Measurements from ENCODE around the gene IL21R.

The IL21R gene

DNA sequence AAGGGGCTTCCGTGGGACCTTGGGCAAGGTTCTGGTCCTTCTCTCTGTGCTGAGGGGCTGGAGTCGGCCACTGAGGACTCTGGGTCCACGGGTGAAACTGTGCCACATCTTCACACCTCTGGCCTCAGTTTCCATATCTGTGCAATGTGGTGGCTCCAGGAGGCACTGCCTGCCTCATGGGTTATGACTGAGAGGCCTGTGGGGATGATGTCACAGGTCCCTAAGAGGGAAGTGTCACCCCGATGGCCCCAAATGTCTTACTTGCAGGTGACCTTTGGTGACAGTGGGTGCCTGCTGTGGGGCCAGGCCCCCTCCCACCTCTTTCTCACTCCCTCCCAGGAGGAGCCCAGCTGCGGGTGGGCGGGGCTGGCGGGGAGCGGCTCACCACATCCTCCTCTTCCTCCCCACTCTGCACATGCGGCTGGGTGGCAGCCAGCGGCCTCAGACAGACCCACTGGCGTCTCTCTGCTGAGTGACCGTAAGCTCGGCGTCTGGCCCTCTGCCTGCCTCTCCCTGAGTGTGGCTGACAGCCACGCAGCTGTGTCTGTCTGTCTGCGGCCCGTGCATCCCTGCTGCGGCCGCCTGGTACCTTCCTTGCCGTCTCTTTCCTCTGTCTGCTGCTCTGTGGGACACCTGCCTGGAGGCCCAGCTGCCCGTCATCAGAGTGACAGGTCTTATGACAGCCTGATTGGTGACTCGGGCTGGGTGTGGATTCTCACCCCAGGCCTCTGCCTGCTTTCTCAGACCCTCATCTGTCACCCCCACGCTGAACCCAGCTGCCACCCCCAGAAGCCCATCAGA is at the start of gene IL21R:
IL21R (plus strand) TSS at position 407 of the 801 bp plus-strand sequence. CDS start 27,898 bp downstream, outside the sequence.
- DNase-seq (ENCODE audit: low read depth): peak; percentile 5

DNA sequence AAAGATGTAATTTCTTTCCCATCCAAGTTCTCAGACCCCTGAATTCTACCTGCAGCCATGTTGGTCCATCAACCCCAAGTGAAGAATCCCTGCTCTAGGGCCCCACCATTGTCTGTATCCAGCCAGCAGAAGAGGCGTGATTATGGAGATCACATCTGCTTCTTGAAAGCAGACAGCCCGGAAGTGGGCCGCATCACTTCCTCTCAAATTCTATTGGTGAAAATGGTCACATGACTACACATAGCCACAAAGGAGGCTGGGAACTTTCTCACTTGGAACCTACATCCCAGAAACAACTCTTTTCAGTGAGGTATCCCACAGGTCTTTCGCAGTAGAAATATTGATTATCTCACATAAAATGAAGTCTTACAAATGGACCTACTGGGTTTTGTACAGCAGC is 48.1 kb upstream of the IL21R start:
- no peak for DNase-seq (ENCODE audit: low read depth)

DNA sequence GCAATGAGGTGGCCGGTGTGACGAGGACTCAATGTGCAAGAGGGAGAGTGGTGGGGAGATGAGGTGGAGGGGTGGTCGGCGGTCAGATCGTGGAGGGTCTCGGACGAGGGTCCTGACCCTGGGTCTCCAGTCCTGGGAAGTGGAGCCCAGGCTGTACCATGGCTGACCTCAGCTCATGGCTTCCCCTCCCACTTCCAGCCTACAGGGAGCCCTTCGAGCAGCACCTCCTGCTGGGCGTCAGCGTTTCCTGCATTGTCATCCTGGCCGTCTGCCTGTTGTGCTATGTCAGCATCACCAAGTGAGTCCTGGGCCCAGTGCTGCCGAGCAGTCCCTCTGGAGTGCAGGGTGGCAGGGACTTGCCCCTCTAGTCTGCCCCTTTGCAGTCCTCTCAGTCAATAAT is 46.4 kb upstream of the IL21R start:
- DNase-seq (ENCODE audit: low read depth): peak; percentile 50

DNA sequence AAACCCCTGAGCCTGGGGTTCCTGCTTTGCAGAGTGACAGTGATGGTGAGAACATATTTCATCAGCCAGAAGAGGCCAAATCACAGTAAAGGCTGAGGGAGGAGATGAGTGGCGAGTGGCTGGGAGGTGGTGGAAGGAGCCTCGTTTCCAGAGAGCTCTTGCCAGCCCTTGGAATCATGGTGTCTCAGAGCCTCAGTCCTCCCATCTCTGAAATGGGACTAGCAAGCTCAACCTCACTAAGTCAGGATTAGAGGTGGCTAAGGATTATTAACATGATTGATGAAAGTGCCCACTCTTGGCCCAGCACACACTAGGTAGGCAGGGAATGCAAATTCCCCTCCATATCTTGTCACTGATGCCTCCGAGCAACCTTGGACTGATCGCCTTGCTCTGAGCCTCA is 45.2 kb upstream of the IL21R start:
- DNase-seq (ENCODE audit: low read depth): no peak

DNA sequence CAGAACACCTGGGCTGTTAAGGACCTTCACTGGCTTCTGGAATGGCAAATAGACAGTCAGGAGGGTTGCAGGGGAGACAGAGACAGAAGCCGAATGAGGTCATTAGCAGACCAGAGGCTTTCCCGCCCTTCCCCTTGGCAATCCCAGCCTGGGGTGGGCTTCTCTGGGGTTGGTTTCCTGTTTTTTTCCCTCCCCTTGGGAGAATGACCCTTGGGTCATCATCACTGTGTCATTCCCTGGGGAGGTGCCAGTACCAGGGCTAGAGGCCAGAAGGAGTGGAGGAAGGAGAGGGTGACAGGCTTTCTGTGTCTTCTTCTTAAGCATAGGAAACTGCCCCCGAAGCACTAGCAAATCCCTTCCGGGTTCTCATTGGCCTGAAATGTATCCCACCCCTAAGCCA is 42.9 kb upstream of the IL21R start:
- no peak for DNase-seq (ENCODE audit: low read depth)

DNA sequence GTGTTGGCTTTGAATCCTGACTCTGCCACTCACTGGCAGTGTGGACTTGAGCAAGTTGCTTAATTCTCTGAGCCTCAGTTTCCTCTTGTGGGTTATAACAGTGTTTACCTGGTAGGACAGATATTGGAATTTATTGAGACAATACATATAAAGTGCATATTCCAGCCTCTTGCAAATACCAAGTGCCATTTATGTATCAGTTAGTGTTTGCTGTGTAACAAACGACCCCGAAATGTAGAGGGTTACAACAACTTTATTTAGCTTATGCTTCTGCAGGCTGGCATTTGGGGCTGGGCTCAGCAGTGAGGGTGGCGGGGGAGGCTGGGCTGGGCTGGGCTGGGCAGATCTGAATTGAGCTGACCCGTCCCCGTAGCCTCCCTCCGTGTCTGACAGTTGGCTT is 42.4 kb upstream of the IL21R start:
- DNase-seq (ENCODE audit: low read depth): no peak

DNA sequence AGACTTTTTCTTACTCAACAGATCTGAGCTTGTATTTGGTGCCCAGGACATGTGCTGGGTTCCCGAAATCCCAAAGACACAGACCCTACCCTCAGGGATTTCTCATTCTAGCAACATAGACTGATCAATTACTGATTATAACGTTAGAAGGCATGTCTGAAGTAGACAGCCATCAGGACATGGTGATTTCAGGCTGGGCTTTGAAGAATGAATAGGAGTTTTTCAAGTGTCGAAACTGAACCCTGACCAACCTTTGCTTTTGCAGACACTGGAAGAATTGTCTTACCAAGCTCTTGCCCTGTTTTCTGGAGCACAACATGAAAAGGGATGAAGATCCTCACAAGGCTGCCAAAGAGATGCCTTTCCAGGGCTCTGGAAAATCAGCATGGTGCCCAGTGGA is 40.0 kb upstream of the IL21R start:
- DNase-seq (ENCODE audit: low read depth): no peak

DNA sequence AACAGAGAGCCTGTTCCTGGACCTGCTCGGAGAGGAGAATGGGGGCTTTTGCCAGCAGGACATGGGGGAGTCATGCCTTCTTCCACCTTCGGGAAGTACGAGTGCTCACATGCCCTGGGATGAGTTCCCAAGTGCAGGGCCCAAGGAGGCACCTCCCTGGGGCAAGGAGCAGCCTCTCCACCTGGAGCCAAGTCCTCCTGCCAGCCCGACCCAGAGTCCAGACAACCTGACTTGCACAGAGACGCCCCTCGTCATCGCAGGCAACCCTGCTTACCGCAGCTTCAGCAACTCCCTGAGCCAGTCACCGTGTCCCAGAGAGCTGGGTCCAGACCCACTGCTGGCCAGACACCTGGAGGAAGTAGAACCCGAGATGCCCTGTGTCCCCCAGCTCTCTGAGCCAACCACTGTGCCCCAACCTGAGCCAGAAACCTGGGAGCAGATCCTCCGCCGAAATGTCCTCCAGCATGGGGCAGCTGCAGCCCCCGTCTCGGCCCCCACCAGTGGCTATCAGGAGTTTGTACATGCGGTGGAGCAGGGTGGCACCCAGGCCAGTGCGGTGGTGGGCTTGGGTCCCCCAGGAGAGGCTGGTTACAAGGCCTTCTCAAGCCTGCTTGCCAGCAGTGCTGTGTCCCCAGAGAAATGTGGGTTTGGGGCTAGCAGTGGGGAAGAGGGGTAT is 39.3 kb upstream of the IL21R start:
- DNase-seq (ENCODE audit: low read depth): no peak

DNA sequence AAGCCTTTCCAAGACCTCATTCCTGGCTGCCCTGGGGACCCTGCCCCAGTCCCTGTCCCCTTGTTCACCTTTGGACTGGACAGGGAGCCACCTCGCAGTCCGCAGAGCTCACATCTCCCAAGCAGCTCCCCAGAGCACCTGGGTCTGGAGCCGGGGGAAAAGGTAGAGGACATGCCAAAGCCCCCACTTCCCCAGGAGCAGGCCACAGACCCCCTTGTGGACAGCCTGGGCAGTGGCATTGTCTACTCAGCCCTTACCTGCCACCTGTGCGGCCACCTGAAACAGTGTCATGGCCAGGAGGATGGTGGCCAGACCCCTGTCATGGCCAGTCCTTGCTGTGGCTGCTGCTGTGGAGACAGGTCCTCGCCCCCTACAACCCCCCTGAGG is 38.7 kb upstream of the IL21R start:
- no peak for DNase-seq (ENCODE audit: low read depth)

DNA sequence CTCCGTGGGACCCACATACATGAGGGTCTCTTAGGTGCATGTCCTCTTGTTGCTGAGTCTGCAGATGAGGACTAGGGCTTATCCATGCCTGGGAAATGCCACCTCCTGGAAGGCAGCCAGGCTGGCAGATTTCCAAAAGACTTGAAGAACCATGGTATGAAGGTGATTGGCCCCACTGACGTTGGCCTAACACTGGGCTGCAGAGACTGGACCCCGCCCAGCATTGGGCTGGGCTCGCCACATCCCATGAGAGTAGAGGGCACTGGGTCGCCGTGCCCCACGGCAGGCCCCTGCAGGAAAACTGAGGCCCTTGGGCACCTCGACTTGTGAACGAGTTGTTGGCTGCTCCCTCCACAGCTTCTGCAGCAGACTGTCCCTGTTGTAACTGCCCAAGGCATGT is 38.2 kb upstream of the IL21R start:
- DNase-seq (ENCODE audit: low read depth): no peak

DNA sequence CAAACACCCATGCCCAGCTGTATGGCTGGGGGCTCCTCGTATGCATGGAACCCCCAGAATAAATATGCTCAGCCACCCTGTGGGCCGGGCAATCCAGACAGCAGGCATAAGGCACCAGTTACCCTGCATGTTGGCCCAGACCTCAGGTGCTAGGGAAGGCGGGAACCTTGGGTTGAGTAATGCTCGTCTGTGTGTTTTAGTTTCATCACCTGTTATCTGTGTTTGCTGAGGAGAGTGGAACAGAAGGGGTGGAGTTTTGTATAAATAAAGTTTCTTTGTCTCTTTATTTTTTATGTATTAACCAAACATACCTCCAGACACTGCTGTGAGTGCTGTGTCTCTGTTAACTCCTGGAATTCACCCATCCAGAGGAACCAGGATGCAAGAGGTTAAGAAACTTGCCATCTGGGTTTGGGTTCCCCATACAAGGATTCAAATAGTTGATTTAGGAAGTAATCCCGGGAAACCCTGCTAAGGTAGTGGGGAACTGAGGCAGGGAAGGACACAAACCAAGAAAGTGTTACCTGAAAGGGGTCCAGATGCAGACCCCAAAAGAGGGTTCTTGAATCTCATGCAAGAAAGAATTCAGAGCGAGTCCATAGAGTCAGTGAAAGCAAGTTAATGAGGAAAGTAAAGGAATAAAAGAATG is 37.4 kb upstream of the IL21R start:
- DNase-seq (ENCODE audit: low read depth): peak; percentile 46

DNA sequence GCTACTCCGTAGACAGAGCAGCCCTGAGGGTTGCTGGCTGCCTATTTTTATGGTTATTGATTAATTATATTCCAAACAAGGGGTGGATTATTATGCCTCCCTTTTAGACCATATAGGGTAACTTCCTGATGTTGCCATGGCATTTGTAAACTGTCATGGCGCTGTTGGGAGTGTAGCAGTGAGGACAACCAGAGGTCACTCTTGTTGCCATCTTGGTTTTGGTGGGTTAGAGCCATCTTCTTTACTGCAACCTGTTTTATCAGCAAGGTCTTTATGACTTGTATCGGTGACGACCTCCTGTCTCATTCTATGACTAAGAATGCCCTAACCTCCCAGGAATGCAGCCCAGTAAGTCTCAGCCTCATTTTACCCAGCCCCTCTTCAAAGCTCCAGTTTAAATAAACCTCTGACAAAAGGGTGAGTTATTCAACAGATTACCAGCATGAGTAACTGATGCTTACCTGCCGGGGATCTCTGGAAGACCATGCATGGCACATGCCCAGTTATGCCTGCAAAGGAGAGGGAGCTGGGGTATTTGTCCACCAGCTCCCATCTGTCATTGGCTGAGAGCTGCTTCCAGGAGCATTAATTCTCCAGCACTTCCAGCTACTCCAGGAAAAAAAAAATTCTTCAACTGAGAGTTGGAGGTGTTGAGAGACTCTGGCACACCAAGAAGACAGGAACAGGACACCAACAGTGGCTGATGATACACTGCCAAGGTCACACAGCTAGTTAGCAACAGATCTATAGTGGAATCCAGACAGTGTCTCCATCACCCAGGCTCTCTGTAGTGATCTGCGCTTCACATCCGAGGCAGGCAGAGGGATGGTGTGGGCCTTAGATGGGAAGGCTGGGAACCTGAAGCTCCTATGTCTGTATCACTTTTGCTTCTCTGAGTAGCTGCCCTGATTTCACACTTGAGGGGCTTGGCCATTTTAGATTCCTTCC is 36.6 kb upstream of the IL21R start:
- peak; percentile 60 for DNase-seq (ENCODE audit: low read depth)

DNA sequence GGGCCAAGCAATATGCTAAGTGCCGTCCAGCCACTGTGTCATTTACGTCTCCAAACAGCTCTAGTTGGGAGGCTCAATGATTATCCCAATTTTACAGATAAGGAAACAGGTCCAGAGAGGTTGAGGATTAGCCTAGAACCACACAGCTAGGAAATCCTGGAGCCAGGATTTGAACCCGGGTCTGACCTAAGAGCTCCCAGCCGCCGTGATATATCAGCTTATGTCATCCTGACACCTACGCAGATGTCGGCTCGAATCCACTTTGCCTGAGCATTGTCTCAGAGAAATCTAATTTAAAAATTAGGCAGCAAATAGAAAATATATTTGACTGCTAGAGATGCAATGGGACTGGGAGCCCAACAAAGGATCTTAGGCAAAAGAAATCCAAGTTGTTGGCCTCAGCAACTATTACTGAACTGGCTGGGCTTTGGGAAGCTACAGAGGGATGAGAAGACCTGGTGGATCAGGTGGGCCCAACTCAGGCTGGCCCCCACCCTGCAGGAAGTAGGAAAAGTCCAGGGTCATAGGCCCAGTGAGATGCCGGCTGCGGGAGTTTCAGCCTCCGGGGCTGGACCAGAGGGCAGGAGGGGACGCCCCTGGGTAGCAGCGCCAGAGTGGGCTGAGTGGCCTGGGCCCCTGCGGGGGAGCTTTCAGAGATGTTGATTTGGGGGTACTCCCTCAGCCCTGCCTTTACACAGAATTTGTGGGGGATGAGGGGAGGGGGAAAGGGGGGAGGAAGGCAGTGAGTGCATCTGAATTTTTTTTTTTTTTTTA is 35.1 kb upstream of the IL21R start:
- no peak for DNase-seq (ENCODE audit: low read depth)

DNA sequence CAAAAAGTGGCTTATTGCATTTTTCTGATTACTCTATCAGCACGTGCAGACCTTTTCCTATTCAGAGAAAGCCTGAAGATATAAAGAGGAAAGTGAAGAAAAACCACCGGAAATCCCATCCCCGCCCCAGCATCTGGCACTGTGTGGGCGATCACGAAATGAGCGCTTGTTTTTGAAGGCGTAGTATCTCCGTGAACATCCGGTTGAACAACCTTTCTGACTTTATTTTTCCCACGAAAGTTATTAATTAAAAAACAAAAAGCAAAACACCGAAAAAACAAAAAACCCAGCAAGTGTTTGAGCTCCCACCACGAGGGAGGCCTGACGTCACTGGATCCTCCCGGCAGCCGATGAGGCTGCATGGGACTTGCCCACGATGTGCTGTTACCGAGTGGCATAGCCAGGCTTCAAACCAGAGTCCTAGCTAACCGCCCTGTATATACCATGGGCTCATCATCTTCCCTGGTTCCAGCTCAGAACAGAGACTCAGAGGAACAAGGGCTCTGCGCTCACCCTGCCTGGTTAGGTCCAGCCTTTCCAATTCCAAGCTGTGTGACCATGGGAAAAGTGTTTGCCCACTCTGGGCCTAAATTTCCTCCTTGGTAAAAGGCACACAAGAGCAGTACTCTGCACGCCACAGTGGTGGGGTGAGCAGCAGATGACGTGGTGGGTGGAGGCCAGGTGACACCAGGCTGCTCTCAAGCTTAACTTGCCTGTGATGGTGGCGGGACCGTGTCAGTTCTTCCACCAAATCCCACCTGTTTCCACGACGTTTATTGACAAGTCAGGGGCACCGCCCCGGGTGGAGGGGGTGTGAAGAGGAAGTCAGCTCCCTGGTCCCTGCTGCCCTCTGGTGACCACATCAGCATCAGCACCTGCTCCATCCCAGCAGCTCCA is 34.3 kb upstream of the IL21R start:
- peak; percentile 51 for DNase-seq (ENCODE audit: low read depth)

DNA sequence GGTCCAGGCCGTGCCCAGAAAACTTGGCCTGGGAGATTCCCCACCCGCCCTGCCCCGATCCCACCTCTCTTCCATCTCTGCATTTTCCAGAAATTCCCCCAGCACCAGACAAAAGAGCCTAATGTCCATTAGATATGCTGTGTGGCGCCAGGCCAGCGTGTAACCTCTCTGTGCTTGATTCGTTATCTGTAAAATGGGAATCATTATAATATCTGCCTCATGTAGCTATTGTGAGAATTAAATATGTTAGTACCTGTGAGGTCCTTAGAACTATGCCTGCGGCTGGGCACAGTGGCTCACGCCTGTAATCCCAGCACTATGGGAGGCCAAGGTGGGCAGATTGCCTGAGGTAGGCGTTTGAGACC is 33.6 kb upstream of the IL21R start:
- DNase-seq (ENCODE audit: low read depth): no peak

DNA sequence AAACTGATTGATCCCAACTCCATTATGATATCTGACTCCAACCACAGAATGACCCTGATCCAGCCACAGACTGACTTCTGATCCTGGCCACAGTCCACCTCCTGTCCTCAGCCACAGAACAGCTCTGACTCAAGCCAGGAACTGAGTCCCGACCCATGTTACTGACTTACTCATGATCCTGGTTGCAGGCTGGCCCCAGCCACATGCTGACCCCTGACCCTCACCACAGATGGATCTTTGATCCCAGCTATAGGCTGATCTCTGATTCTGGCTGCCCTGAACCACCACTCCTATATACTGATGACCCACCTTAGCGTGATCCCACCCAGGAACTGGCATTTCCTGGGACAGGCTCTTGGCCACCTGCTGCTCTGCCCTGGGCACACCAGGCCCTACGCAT is 32.2 kb upstream of the IL21R start:
- DNase-seq (ENCODE audit: low read depth): peak; percentile 41

DNA sequence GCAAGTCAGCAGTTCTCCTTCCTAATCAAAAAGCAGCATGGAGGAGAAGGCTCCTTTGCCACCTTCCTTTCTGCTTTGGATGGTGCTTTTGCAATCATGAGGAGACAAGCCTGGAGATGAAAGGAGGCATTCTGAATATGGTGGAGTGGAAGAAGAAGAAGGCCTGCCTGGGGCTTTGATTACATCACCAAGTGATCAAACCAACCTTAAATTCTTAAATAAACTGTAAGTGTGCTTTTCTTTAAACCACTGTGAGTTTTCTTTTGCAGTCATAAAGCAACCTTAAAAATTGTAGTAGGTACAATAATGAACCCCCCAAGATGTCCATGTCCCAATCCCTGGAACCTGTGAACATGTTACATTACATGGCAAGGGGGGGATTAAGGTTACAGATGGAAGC is 31.7 kb upstream of the IL21R start:
- no peak for DNase-seq (ENCODE audit: low read depth)

DNA sequence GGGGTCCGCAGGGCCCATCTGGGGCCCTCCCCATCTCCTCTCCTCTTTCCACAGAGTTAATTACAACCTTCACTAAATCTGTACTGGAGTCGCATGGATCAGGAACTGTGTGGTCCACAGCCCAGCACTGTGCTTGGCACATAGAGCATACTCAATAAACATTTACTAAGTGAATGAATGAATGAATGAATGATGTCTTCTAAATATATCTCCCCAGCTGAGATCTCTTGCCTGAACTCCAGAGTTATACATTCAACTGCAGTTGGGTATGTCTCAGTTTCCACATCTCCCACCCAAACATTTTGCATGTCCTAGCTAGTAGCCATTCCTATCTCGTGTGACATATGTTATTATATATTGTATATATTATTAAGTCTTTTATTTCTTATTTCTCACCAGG is 28.7 kb upstream of the IL21R start:
- no peak for DNase-seq (ENCODE audit: low read depth)

DNA sequence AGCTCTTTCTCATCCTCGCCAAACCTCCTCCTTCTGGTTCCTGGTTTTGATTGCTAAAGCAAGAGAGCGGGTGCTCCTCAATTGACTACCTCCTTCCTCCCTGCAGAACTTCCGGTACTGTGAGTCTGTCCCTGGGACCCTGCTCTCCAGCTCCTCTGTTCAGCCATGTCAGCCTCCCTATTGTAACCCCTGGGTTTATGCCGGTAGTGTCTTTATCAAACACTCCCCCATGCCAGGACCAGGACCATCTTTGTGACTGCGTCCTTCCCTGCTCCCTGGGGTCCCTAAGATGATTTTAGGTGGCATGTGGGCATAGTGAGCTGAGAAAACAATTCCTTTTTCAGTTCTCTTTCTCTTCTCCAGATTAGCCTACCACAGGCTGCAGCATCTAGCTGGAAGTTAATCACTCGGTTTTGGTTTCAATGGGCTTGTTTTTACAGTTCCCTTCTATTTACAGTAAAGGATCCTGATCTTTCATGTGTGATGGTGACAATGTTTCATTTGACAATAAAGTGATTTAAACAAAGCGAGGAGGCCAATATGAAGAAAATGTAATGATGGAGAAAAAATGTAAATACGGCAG is 27.7 kb upstream of the IL21R start:
- DNase-seq (ENCODE audit: low read depth): no peak
